ENCODE data around the gene ZNF860.

DNA sequence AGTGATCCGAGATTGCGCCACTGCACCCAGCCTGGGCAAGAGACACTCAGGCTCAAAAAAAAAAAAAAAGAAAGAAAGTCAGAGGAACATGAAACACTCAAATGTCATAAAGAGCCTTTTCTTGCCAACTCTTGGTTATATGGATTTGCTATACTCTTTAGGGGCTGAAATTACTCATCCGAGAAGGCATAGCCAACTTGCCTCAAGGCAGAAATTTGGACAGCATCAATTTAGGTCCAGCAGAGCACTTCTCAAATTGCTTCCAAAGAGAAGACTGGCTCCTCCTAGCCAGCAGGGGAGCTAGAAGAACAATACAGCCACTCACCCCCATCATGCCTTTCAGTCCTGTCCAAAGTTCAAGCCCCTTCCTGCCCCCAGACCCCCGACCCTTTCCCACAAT is 44.3 kb upstream of the ZNF860 start:
- TF ChIP-seq, protein P1, sequence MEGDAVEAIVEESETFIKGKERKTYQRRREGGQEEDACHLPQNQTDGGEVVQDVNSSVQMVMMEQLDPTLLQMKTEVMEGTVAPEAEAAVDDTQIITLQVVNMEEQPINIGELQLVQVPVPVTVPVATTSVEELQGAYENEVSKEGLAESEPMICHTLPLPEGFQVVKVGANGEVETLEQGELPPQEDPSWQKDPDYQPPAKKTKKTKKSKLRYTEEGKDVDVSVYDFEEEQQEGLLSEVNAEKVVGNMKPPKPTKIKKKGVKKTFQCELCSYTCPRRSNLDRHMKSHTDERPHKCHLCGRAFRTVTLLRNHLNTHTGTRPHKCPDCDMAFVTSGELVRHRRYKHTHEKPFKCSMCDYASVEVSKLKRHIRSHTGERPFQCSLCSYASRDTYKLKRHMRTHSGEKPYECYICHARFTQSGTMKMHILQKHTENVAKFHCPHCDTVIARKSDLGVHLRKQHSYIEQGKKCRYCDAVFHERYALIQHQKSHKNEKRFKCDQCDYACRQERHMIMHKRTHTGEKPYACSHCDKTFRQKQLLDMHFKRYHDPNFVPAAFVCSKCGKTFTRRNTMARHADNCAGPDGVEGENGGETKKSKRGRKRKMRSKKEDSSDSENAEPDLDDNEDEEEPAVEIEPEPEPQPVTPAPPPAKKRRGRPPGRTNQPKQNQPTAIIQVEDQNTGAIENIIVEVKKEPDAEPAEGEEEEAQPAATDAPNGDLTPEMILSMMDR (IDR thresholded peaks at IDR 0.05), result no peak
- TF ChIP-seq POLR2A (IDR thresholded peaks at IDR 0.05), result no peak

Data from body of pancreas (tissue), 4 donors.